Measurements from ENCODE around the gene ZBTB33. TPM values are rescaled to one million over a fixed set of nuclear protein-coding genes. Genes with fewer than 3 reads are reported as not detected.

The ZBTB33 gene
- total and polyA plus RNA-seq, 4 donors: 6.1 to 18.1 (median 11.5) TPM

DNA sequence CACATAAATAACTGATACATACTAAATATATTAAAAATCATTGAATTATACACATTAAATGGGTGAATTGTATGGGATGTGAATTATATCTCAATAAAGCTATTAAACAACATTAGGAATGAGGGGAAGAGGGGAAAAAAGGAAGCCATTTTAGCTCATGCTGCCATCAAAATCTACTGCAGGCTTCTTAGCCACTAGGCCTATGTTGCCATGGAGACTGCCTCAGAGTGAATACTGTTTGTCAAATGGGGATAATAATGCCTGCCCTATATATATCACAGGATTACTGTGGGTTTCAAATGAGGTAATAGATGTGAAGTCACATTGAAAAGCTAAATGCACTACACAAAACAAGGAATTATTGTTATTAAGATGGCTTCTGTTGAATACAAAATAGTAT, 39.5 kb downstream of the ZBTB33 start:
- H3K9ac ChIP-seq (ENCODE audit: low read depth in 1 of 2, low read length in 2 of 2): no peak overlapping the region
- TF ChIP-seq, protein P1, sequence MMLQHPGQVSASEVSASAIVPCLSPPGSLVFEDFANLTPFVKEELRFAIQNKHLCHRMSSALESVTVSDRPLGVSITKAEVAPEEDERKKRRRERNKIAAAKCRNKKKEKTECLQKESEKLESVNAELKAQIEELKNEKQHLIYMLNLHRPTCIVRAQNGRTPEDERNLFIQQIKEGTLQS (IDR thresholded peaks at IDR 0.05): no peak
- TF ChIP-seq RXRA (IDR thresholded peaks at IDR 0.05): no peak
- no peak for TF ChIP-seq HNF4A (conservative IDR thresholded peaks at IDR 0.05)
- TF ChIP-seq NR2F2 (IDR thresholded peaks at IDR 0.05): no peak
- TF ChIP-seq, protein P2, sequence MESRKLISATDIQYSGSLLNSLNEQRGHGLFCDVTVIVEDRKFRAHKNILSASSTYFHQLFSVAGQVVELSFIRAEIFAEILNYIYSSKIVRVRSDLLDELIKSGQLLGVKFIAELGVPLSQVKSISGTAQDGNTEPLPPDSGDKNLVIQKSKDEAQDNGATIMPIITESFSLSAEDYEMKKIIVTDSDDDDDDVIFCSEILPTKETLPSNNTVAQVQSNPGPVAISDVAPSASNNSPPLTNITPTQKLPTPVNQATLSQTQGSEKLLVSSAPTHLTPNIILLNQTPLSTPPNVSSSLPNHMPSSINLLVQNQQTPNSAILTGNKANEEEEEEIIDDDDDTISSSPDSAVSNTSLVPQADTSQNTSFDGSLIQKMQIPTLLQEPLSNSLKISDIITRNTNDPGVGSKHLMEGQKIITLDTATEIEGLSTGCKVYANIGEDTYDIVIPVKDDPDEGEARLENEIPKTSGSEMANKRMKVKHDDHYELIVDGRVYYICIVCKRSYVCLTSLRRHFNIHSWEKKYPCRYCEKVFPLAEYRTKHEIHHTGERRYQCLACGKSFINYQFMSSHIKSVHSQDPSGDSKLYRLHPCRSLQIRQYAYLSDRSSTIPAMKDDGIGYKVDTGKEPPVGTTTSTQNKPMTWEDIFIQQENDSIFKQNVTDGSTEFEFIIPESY (IDR thresholded peaks at IDR 0.05): no peak
- no peak for TF ChIP-seq YY1 (IDR thresholded peaks at IDR 0.05)
- TF ChIP-seq, protein P3, sequence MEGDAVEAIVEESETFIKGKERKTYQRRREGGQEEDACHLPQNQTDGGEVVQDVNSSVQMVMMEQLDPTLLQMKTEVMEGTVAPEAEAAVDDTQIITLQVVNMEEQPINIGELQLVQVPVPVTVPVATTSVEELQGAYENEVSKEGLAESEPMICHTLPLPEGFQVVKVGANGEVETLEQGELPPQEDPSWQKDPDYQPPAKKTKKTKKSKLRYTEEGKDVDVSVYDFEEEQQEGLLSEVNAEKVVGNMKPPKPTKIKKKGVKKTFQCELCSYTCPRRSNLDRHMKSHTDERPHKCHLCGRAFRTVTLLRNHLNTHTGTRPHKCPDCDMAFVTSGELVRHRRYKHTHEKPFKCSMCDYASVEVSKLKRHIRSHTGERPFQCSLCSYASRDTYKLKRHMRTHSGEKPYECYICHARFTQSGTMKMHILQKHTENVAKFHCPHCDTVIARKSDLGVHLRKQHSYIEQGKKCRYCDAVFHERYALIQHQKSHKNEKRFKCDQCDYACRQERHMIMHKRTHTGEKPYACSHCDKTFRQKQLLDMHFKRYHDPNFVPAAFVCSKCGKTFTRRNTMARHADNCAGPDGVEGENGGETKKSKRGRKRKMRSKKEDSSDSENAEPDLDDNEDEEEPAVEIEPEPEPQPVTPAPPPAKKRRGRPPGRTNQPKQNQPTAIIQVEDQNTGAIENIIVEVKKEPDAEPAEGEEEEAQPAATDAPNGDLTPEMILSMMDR (IDR thresholded peaks at IDR 0.05; ENCODE audit: low read depth, low read length, missing input control): no peak
- no peaks in the 10 kb centered on the region for H3K4me1 ChIP-seq (ENCODE audit: control insufficient read depth in 4 of 4, insufficient read depth in 4 of 4, low read length in 3 of 4)
- DNase-seq (ENCODE audit: low spot score): no peak
- H3K36me3 ChIP-seq (ENCODE audit: control insufficient read depth in 4 of 4, insufficient read depth in 3 of 4, low read depth in 1 of 4, low read length in 3 of 4): no peaks in the 10 kb centered on the region
- no peaks in the 10 kb centered on the region for H3K27me3 ChIP-seq (ENCODE audit: control insufficient read depth in 4 of 4, insufficient read depth in 4 of 4, low read length in 3 of 4)
- H3K4me3 ChIP-seq (ENCODE audit: low read depth in 1 of 3, low read length in 3 of 3): no peak overlapping the region
- H3K9me3 ChIP-seq (ENCODE audit: control insufficient read depth in 4 of 4, low read length in 3 of 4): no peaks in the 10 kb centered on the region
- H3K27ac ChIP-seq (ENCODE audit: low read depth in 1 of 2, low read length in 2 of 2): no peak overlapping the region

DNA sequence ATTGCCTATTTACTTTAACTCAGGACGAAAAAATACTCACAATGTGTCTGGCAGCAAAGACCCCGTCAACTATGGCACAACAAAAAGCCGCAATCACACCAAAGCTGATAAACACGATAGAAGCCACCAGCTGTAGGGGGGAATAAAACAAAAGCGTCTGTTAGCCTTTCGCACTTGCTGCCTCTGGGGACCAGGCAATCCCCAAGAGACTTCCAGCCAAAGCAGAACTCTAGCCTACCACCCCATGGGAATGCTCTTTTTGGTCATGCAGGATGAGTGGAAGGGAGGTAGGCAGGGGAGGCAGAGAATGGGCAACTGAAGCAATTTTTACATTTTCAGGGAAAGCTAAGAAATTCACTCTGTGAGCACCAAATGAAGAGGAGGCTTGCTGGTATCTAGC, 40.6 kb downstream of the ZBTB33 start:
- no peak for TF ChIP-seq FOXA1 (IDR thresholded peaks at IDR 0.05)
- TF ChIP-seq SP1 (IDR thresholded peaks at IDR 0.05): no peak
- TF ChIP-seq HNF4A (conservative IDR thresholded peaks at IDR 0.05): no peak
- no peak for TF ChIP-seq RXRA (IDR thresholded peaks at IDR 0.05)
- TF ChIP-seq, protein P2 (IDR thresholded peaks at IDR 0.05): no peak
- TF ChIP-seq RAD21 (IDR thresholded peaks at IDR 0.05): no peak
- no peak for TF ChIP-seq NR2F2 (IDR thresholded peaks at IDR 0.05)
- TF ChIP-seq, protein P3 (IDR thresholded peaks at IDR 0.05; ENCODE audit: low read depth, low read length, missing input control): no peak
- no peak for TF ChIP-seq GABPA (IDR thresholded peaks at IDR 0.05 in 1 of 2, conservative IDR thresholded peaks at IDR 0.05 in 1 of 2)
- TF ChIP-seq JUND (IDR thresholded peaks at IDR 0.05): no peak
- TF ChIP-seq, protein P1 (IDR thresholded peaks at IDR 0.05): no peak
- TF ChIP-seq FOXA2 (IDR thresholded peaks at IDR 0.05): no peak
- no peak for TF ChIP-seq TAF1 (conservative IDR thresholded peaks at IDR 0.05)
- H3K27ac ChIP-seq (ENCODE audit: low read depth in 1 of 2, low read length in 2 of 2): no peak overlapping the region
- no peak overlapping the region for H3K4me3 ChIP-seq (ENCODE audit: low read depth in 1 of 3, low read length in 3 of 3)
- H3K27me3 ChIP-seq (ENCODE audit: control insufficient read depth in 4 of 4, insufficient read depth in 4 of 4, low read length in 3 of 4): no peaks in the 10 kb centered on the region
- H3K4me1 ChIP-seq (ENCODE audit: control insufficient read depth in 4 of 4, insufficient read depth in 4 of 4, low read length in 3 of 4): no peaks in the 10 kb centered on the region
- H3K36me3 ChIP-seq (ENCODE audit: control insufficient read depth in 4 of 4, insufficient read depth in 3 of 4, low read depth in 1 of 4, low read length in 3 of 4): no peaks in the 10 kb centered on the region
- no peaks in the 10 kb centered on the region for H3K9me3 ChIP-seq (ENCODE audit: control insufficient read depth in 4 of 4, low read length in 3 of 4)
- WGBS: 94% methylated on average over 6 of the region's 6 CpGs
- no peak for DNase-seq (ENCODE audit: low spot score)
- H3K9ac ChIP-seq (ENCODE audit: low read depth in 1 of 2, low read length in 2 of 2): no peak overlapping the region
